Spleen (tissue), 7 donors: ENCODE data around the gene DAB2IP.

Source experiments
- POLR2A ChIP-seq, 3 donors: fragments of 450-650 bp; IDR thresholded peaks; one replicate each; pipeline ENCODE4 v1.5.1; 2017; ENCODE audit warnings: antibody characterized with exemption in 3 of 3, mild to moderate bottlenecking in 1 of 3
- POLR2AphosphoS5 ChIP-seq, 3 donors: sonication (generic); formaldehyde crosslinking; IDR thresholded peaks; one replicate each; pipeline ENCODE4 v1.5.1; 2017; ENCODE audit warnings: antibody characterized with exemption in 3 of 3
- TF ChIP-seq, protein P1 (sequence below), 11 experiments: fragments of 200-600 bp in 7 of 11; fragments of 450-650 bp in 4 of 11; sonication (generic) in 4 of 11; IDR thresholded peaks in 8 of 11; conservative IDR thresholded peaks in 3 of 11; 1 replicate in 7 of 11; 2 replicates in 4 of 11; pipeline versions ENCODE4 v1.4.0 to v1.8.0; 2016 to 2021; ENCODE audit warnings: antibody characterized with exemption in 11 of 11, inconsistent platforms in 4 of 11, mild to moderate bottlenecking in 1 of 11
- donor health status: DM: no; HTN: no; CAD: no; lungs with moderate emphysema.
- donor health status: DM: no; HTN: no; CAD: no.
- donor health status: DM: no; HTN: no; CAD: no.

DNA sequence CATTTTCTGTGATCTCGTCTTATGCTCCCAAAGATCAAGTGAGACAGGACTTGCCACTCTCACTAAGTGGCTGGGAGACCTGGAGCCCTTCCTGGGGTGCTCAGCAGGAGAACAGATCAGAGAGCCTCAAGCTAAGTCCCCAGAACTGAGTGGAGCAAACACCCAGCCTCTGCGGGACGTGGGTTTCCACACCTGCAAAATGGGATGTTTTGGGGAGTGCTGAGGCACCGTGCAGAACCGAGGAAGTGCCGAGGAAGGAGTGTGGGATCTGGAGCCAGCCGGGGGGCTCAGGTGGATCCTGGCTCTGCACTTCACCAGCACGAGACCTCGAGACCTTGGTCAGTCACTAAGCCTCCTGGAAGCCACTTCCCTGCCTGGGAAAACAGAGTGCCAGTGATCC, 166.0 kb downstream of the DAB2IP start:
- TF ChIP-seq, protein P1, sequence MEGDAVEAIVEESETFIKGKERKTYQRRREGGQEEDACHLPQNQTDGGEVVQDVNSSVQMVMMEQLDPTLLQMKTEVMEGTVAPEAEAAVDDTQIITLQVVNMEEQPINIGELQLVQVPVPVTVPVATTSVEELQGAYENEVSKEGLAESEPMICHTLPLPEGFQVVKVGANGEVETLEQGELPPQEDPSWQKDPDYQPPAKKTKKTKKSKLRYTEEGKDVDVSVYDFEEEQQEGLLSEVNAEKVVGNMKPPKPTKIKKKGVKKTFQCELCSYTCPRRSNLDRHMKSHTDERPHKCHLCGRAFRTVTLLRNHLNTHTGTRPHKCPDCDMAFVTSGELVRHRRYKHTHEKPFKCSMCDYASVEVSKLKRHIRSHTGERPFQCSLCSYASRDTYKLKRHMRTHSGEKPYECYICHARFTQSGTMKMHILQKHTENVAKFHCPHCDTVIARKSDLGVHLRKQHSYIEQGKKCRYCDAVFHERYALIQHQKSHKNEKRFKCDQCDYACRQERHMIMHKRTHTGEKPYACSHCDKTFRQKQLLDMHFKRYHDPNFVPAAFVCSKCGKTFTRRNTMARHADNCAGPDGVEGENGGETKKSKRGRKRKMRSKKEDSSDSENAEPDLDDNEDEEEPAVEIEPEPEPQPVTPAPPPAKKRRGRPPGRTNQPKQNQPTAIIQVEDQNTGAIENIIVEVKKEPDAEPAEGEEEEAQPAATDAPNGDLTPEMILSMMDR (IDR thresholded peaks at IDR 0.05 in 8 of 11, conservative IDR thresholded peaks at IDR 0.05 in 3 of 11): no peak
- TF ChIP-seq POLR2A (IDR thresholded peaks at IDR 0.05): no peak
- no peak for TF ChIP-seq POLR2AphosphoS5 (IDR thresholded peaks at IDR 0.05)
